Measurements from ENCODE around the gene QPCT.
"Not testable (repeated sequence)": the region's sequence is repeated elsewhere in the genome, so short reads cannot be mapped to it uniquely, and the experiment has no call there.

GRCh38 chr2:37413911-37414469 is 69.6 kb downstream of the QPCT start:
- TF ChIP-seq MXI1 (IDR thresholded peaks at IDR 0.05; ENCODE audit: borderline replicate concordance, low read depth, low read length); RAD21 (IDR thresholded peaks at IDR 0.05; ENCODE audit: low read length); POLR2A (IDR thresholded peaks at IDR 0.05; ENCODE audit: low read depth, low read length); SMC3 (IDR thresholded peaks at IDR 0.05; ENCODE audit: low read depth, low read length); MAFK (IDR thresholded peaks at IDR 0.05; ENCODE audit: low read depth, low read length); CEBPB (IDR thresholded peaks at IDR 0.05; ENCODE audit: low read depth, low read length); RFX5 (IDR thresholded peaks at IDR 0.05; ENCODE audit: low read depth, low read length); BHLHE40 (IDR thresholded peaks at IDR 0.05; ENCODE audit: low read depth, low read length); USF2 (IDR thresholded peaks at IDR 0.05; ENCODE audit: low read depth, low read length): not testable (repeated sequence)
- TF ChIP-seq, protein P1, sequence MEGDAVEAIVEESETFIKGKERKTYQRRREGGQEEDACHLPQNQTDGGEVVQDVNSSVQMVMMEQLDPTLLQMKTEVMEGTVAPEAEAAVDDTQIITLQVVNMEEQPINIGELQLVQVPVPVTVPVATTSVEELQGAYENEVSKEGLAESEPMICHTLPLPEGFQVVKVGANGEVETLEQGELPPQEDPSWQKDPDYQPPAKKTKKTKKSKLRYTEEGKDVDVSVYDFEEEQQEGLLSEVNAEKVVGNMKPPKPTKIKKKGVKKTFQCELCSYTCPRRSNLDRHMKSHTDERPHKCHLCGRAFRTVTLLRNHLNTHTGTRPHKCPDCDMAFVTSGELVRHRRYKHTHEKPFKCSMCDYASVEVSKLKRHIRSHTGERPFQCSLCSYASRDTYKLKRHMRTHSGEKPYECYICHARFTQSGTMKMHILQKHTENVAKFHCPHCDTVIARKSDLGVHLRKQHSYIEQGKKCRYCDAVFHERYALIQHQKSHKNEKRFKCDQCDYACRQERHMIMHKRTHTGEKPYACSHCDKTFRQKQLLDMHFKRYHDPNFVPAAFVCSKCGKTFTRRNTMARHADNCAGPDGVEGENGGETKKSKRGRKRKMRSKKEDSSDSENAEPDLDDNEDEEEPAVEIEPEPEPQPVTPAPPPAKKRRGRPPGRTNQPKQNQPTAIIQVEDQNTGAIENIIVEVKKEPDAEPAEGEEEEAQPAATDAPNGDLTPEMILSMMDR (conservative IDR thresholded peaks at IDR 0.05; ENCODE audit: low read depth, low read length) = not testable (repeated sequence)

Data from IMR-90 (cell line).